Hematopoietic multipotent progenitor cell (in vitro differentiated cells): ENCODE measurements around the gene CDKN1C. TPM values are rescaled to one million over a fixed set of nuclear protein-coding genes. Genes with fewer than 3 reads are reported as not detected.
A peak's percentile ranks its signal among the peaks of the same experiment; 100 is the strongest.

Experiments used
- DNase-seq, 3 donors: peaks; one replicate each; pipeline ENCODE4 v3.0.0-alpha.2; 2011 to 2015; ENCODE audit warnings: low read depth in 2 of 3, low spot score in 2 of 3
- total RNA-seq: library from RNA; depleted of rRNA; stranded (reverse); fragments of >200 nt; gene quantifications from one replicate; pipeline ENCODE4 v1.2.3, GENCODE V29; 2012

The CDKN1C gene
- total RNA-seq, 1 donor = 20.7 TPM

DNA sequence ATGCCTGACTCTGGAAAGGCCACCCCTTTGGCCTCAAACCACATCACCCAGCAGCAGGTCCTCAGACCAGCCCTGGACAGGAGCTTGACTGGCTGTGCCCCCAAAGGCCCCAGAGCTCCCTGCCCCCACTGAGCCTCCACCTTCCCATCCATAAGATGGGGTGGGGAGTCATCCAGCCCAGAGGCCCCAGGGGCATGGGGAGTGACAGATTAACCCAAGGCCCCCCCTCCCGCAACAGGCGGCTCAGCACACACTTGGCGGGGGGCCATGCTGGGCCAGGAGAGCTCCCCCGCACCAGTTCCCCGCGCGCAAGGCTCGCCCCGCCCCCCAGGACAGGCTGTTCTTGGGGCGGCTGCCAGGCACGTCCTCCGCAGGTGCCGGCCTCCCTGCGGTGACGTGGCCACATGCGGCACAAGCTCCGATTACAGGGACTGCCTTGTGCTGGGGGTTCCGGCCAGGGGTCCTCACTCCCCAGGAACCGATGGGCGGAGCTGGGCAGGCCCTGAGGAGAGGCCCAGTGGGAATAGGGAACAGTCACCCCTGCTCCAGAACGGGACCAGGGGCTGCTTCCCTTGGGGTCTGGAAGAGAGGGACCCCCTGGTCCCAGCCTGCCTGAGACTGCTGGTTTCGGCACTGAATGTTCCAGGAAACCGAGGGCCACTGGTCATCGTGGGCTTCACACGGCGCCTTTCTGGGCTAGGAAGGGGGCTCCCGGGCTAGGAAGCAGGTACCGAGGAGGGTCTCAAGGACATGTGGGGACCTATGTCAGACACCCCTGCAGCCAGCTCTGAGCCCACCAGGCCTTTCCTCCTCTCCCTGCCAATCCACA is 5.1 kb upstream of the CDKN1C start:
- peak in 1 of 3 donors; percentile 21 for DNase-seq

DNA sequence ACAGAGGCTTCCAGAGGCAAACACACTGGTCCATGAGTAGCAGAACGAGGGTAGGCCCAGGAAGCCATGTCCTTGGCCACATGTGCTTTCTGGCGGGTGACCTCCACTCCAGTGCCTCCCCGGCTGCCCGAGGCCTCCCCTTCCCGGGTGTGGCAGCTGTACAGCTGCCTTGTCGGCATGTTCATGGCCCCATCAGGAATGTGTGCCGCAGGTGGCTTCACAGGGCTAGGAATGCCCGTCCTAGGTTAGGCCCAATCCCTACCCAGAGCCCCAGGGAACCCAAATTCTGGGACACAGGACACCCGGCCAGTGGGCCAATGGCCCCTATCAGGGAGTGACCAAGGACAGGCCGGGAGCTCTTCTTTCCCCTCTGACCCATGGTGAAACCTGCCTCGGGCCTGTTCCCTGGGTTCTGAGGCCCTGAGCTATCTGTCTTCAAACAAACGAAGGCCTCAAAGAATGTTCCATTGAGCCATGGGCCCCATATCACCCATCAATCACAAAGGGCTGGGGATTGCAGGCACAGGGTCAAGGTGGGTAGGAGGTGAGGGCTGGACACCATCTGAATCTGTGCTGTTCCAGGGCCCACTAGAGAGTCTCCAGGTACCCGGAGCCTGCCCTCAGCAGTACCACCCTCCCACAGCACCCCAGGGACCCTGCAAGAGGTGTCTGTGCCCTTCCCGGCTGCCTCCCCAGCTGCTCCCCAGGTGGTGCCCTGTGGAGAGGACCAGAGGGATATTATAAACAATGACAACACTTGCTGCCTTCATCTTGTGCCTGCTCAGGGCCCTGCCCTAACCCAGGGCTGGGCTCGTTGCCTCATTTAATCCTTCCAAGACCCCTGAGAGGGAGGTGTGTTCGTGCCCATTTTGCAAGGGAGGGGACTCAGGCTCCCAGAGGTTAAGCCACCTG is 4.0 kb upstream of the CDKN1C start:
- no peak for DNase-seq

DNA sequence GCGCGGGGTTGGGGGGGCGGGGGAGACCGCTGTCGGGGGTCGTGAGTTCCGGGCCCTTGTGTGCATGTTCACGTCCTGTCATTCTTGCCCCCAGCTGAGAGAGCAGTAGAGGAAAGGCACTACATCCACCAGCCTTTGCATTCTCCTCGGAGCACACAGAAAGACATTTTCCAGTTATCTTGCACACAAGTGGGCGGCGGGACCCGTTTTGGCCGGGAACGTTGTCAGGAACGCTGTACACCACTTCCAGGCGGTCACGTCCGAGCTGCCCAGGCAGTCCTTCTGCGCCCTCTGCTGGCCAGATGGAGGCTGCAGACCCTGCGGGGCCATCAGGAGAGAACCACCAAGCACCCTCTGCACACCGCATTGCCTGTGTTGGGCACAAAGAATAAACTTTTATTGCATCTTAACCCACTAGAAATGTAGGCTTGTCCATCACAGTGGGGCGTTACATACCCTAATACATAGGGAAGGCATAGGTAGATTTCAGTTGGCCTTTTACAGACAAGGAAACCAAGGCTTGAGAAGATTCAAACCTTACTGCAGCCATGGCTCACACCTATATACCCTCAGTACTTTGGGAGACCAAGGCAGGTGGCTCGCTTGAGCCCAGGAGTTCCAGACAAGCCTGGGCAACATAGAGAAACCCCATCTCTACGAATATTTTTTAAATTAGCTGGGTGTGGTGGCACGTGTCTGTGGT is 2.8 kb upstream of the CDKN1C start:
- peak; percentile 72 to 84 (median 77) for DNase-seq

DNA sequence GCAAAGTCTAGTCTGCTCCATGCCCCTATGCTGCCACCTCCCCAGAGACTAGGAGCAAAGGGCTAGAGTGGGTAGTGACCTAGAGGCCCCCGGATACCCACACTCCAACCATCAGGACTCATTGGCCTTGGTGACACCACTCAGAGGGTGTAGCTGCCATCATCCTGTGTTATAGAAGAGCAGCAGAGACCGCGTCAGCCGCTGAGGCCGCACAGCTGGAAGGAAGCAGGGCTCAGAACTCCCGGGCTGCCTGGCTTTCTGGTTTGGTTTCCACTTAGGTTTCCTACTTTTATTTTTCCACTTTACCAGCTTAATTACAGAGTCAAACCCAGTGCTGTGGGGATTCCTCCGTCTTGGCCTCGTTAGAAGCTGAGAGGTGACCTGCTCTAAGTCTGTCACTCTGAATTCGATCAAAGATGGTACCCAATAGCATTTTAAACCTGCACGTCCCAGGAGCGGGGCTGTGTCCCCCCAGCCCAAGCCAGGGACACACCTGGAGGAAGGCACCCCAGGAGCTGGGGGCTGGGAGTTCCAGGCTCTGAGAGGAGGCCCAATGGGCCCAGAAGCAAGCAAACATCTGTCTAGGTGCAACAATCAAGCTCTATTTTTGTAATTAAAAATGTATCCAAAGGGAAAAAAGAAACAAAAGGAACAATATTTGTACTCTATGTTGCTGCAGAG is 2.1 kb upstream of the CDKN1C start:
- DNase-seq = no peak

DNA sequence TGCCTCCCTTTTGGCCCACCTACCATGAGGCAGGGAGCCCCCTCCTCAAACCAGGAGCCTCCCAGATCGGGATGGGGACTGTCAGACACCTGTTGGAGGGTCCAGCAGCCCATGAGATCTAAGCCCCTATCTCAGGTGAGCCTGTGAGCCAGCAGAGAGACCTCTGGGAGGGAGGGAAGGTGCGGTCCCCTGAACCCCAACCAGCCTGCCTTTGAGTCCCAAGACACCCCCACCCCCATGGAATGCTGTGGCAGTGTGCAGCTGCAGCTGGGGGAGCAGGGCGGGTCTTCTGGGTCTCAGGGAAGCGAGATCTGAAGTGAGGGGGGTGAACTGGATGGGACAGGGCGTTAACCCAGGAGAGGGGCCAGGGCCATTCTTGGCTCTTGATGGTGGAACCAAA is 1.4 kb upstream of the CDKN1C start:
- no peak for DNase-seq

DNA sequence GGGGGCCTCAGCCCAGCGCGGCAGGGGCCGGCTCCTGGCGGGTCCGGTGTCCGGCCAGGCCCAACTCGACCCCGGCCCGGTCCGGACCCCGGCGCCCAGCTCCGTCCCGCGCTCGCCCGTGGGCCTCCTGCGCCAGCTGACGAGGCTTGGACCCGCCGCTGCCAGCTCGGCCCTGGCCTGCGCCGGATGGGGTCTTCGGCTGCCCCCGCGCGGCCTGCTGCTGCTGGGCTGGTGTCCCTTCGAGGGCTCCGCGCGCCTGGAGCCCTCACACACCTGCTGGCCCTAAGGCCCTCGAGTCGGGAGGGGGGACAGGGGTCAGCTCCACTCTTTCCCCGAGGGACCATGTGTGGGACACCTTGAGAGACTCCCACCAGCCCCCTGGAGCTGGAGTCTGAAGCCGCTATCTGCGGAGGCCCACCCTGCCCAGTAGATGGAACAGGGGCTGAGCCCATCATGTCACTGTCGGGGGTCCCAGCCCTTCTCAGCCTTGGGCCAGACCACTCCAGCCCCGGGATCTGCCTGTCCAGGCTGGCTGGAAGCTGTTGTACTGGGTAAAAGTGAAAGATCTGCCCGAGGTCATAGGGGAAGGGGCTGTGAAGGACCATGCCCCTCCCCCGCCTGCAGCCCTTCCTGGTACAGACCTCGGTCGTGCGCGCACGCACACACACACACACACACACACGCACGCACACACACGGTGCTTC is 768 bp upstream of the CDKN1C start:
- DNase-seq = peak in 1 of 3 donors; percentile 40

DNA sequence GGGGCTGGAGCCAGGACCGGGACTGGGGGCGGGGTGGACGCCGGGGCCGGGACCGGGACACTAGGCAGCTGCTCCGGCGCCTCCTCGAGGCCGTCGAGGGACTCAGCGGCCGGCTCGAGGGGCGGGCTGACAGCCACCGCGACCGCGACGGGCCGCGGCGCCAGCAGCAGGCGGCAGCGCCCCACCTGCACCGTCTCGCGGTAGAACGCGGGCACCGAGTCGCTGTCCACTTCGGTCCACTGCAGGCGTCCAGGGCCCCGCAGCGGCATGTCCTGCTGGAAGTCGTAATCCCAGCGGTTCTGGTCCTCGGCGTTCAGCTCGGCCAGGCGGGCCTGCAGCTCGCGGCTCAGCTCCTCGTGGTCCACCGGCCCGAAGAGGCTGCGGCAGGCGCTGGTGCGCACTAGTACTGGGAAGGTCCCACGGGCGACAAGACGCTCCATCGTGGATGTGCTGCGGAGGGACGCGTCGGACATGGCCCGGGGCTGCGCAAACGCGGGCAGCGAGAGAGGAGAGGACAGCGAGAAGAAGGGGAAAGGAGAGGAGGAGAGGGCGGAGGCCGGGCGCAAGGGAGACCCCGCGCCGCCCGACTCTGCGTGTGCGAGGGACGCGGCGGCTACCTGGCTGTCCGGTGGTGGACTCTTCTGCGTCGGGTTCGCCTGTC is 428 bp downstream of the CDKN1C start:
- peak in 2 of 3 donors; percentile 67 to 74 for DNase-seq

DNA sequence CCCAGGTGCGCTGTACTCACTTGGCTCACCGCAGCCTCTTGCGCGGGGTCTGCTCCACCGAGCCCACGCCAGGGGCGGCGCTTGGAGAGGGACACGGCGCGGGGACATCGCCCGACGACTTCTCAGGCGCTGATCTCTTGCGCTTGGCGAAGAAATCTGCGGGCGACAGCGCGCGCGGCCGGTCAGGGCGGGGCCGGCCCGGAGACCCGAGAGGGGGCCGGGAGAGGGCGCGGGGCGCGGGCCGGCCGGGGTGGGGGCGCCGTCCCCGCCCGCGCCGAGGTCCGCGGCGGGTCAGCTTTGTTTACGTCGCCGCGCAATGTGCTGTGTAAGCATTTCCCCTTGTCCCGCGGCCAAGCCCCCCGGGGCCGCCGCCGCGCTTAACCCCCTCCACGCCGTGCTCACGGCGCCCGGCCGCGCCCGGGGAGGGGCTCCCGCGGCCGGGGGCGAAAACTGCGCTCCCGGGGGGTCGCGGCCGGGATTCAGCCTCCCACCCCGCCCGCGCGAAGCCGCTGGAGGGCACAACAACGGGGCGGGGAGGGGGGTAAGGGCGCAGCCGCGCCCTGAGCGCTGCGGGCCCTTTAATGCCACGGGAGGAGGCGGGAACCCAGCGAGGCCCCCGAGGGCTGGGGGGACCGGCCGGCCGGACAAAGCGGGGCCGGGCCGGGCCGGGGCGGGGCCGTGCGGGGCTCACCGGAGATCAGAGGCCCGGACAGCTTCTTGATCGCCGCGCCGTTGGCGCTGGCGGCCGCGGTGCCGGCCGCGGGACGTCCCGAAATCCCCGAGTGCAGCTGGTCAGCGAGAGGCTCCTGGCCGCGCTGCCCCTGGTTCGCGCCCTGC is 1.4 kb downstream of the CDKN1C start:
- DNase-seq = peak in 1 of 3 donors; percentile 15

DNA sequence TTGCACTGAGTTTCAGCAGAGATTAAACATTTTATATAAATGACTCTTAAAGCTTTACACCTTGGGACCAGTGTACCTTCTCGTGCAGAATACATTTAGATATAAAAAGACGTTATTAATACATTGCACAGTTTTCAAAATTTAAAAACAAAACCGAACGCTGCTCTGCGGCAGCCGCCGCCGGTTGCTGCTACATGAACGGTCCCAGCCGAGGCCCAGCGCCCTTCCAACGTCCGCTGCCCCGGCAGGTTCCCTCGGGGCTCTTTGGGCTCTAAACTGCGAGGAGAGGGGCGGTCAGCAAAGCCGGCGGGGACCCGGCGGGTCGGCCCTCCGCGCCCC is 2.0 kb downstream of the CDKN1C start:
- DNase-seq = no peak

DNA sequence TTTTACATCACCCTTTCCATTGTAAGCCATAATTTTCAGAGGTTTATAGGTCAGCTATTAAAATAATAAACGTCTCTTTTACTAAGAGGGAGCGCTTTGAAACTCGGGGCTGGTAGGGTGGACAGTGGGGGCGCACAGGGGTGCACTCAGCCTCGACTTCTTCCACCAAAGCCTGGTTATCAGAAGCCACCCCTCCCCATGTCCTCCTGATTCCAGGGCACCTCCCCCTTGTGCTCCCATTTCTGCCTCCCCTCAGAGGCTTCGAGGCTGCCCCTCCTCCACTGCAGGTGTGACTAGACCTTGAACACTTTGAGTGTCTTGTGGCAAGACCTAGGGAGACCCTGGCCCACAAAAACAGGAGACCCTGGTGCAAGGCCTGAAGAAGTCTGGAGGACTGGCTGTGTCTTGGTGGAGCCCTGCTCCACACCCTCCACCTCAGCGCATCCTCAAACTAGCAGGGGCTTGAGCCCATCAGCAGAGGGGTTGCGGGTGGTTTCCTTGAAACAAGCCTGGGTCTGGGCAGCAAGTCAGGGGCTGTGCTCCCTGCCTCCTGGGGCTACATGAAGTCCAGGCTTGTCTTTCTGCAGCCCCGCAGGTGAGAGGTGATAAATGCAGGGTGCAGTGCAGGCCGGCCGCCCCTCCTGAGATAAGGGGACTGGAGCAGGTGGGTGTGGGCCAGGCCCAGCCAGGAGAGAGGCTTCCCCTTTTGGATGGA is 3.0 kb downstream of the CDKN1C start:
- no peak for DNase-seq

DNA sequence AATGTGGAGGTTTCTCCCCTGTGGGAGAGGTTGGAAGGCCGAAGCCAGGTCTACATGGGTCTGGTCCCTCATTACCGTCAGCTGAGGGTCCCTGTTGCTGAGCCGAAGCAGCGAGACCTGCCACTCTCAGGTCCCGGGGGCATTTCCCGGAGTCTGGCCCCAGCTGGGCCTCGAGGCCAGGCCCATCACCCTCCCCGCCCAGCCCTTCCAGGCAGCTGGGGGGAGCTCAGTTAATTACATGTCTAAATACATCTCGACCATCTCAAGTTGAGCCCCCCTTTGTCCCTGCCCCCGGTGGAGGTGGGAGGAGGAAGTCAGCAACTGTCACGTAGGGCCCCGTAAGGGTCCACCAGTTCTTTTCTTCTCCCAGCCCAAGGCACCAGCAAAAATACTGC is 3.6 kb downstream of the CDKN1C start:
- DNase-seq = no peak

DNA sequence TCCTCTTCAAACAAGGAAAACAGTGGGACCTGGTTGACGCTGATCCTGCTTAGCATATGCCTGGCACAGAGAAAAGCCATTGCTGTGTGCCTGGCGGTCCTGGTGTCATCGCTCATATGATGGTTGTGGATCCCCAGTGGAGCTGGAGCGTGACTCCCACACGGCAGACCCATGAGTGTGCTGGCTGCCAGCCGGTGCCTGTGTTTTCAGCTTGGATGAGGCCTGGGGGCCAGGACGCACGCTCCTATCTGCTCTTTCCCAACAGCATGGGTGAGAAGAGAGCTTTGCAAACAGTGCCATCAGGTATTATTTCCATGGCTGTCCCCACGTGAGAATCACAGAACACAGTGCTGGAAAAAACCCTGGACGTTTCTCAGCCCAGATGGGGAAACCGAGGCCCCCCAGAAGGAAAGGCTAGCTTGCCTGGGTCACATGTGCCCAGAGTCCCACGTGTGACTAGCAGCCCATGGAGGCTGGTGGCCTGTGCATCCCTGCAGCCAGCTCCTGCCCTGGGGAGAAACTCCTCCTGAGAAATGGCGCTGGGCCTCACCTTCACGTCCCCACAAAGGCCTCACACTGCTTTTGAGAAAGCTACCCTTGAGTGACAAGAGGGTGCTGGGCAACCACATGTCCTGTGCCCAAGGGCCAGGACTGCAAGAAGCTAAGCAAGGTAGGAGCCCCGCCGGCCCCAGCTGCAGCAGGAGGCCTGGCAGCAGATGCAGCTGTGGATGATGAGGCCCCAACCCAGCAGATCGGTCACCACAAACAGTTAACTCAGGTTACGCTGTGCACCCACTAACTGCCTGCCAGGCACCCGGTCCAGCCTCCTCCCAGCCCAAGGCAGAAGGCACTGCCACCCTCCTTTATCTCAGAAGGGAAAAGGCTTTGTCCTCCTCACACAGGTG is 4.2 kb downstream of the CDKN1C start:
- DNase-seq = no peak

DNA sequence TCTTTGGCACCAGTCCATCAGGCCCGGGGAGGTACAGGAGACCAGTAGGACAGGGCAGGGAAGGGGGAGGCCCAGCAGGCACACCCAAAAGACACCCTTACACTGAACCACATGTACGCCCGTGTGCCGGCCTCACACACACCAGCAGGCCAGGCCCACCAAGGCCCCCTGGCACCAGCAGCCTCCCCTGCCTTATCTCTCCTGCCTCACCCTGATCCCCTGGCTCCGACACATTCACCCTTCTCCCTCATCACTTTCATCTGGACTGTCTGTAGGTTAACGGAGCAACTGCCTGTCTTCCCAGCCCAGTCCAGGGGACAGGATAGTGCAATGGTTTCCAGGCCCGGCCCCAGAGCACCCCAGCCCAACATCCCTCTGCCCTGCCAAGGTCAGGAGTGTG is 4.9 kb downstream of the CDKN1C start:
- no peak for DNase-seq

DNA sequence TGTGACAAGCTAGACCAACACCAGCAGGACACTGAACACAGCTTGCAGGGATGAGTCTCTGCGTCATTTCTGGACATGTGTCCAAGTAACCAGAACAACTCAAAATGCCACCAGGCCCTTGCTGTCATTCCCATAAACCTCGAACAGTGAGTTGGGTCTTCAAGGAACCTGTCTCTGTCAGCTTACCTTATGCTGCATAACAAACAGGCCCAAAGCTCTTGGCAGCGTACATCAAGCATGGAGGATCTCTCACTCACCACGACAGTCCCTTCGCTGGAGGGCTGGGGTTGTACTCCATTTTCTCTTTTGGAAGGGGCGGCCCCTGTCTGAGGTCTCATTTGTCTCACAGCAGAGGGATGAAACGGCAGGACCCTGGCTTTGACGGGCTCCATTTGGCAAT is 6.8 kb downstream of the CDKN1C start:
- DNase-seq = no peak

DNA sequence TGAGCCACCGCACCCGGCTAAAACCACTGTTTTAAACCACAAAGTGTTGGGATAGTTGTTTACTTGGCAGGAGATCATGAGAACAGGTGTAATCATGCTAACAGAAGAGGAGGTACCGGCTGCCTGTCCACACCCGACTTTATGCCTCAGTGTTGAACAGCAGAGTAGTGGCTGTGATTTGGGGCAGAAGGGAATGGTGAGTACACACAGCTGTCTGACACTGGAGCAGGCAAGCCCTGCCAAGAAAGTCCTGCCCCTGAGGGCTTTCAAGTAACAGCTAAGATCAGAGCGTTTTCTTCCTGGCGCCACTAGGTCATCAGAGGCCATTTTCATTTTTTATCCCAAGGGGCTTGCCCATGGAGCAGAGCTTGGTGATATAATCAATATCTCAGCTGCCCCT is 8.1 kb downstream of the CDKN1C start:
- DNase-seq = no peak

DNA sequence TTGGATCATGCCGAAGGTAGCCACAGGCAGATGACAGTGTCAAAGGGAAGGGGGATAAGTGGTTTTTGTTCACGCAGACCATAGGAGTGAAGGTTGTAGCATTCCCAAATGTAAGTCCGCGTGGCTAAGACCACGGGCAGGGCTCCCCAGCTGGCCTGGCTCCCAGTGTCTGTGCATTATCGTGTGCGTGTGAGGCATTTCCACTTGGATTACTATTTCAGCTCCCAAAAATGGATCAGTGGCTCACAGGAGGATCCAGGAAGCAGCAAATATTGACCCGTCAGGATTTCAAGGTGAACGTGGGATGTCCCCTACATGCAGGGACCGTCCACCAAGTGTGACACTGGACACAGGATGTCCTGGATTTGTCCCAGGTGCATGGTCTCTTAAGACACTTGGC is 10.6 kb downstream of the CDKN1C start:
- no peak for DNase-seq
